Stimulated activated naive B cell treated with anti-CD40 and anti-IgM and Interleukin-4, amounts not matched to agents 10 μg/mL and 1 μg/mL and 100 μg/mL, for 72 hours (primary cell): ENCODE results near the gene SCUBE1.

Source experiments
- ATAC-seq, 2 donors: fragments of 150-1000 bp; cut with Tn5 transposase; replicated peaks; 2 replicates each; pipeline ENCODE4 v1.10.0; 2021; ENCODE audit warnings: moderate library complexity in 1 of 2
- DNase-seq: peaks from one replicate; pipeline ENCODE4 v3.0.0; 2021
- H3K27ac Mint-ChIP-seq: one replicate; pipeline ENCODE4 v1.8.0; 2022; ENCODE audit warnings: mild to moderate bottlenecking, mixed read lengths
- H3K27me3 Mint-ChIP-seq, 2 donors: one replicate each; pipeline ENCODE4 v1.8.0; 2022; ENCODE audit warnings: mixed read lengths in 2 of 2
- H3K36me3 Mint-ChIP-seq, 2 donors: one replicate each; pipeline ENCODE4 v1.8.0; 2022; ENCODE audit warnings: mixed read lengths in 2 of 2, mild to moderate bottlenecking in 1 of 2
- H3K4me1 Mint-ChIP-seq, 2 donors: one replicate each; pipeline ENCODE4 v1.8.0; 2022; ENCODE audit warnings: mixed read lengths in 2 of 2, mild to moderate bottlenecking in 1 of 2
- H3K4me3 Mint-ChIP-seq, 2 donors: one replicate each; pipeline ENCODE4 v1.8.0; 2022; ENCODE audit warnings: mild to moderate bottlenecking in 2 of 2, mixed read lengths in 2 of 2, moderate library complexity in 1 of 2
- H3K9me3 Mint-ChIP-seq, 2 donors: one replicate each; pipeline ENCODE4 v1.8.0; 2022; ENCODE audit warnings: mixed read lengths in 2 of 2, mild to moderate bottlenecking in 1 of 2

SCUBE1 gene

DNA sequence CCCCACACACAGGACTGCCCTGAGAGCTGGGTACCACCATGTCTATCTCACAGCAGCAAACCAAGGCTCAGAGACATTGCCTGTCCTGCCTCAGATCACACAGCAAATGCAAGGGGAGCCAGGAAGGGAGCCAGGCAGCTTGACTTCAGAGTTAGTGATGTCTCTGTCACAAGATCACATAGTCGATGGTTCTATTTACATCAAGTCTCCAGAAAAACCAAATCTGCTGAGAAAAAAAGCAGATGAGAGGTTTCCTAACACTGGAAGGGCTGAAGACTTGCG is 16.1 kb downstream of the SCUBE1 start:
- no peak for DNase-seq
- H3K9me3 Mint-ChIP-seq, result no peaks in the 10 kb centered on the region
- H3K36me3 Mint-ChIP-seq, result no peaks in the 10 kb centered on the region
- no peak overlapping the region for H3K27ac Mint-ChIP-seq
- ATAC-seq, result no peak
- H3K4me3 Mint-ChIP-seq, result no peak overlapping the region
- no peaks in the 10 kb centered on the region for H3K4me1 Mint-ChIP-seq
- H3K27me3 Mint-ChIP-seq, result peaks cover 6% of the 10 kb centered on the region in 2 donors

DNA sequence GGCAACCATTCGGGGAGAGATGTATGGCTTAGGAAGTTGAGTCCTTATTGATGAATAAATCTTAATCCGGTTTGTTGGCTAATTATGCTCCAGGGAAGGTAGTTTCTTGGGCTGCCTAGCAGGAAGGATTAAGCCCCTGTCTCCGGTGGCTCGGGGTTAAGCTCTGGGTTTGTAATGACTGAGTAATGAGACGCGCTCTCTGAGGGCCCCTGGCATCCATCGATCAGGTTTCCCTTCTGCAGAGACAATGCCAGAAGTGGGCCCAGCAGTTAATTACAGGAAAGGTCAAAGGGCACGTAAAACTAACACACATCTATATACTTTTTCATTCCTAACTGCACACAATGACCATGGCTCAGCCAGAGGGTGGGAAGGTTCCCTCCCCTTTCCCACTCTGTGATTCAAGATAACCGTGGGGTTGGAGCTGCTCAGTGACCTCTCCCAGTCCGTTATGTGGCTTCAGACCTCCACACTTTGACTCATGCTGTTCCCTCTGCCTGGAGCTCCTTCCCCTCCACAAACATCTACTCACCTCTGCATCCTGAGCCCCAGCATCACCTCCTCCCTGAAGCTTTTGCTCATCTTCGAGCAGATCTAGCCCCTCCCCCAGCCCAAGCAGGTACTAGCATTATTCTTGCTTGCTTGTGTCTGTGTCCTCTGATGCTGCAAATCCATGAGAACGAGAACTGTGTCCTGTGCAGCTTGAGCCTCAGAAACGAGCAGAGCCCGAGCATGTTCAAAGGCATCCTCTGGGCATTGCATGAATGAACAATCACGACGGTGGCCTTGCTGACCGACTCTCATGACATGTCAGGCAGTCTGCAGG is 16.6 kb downstream of the SCUBE1 start:
- Mint-ChIP-seq H3K36me3 (no peaks in the 10 kb centered on the region), H3K27ac (no peak overlapping the region), H3K9me3 (no peaks in the 10 kb centered on the region), H3K4me3 (no peak overlapping the region), H3K4me1 (no peaks in the 10 kb centered on the region), H3K27me3 (peaks cover 6% of the 10 kb centered on the region in 2 donors)
- ATAC-seq, result no peak
- no peak for DNase-seq

DNA sequence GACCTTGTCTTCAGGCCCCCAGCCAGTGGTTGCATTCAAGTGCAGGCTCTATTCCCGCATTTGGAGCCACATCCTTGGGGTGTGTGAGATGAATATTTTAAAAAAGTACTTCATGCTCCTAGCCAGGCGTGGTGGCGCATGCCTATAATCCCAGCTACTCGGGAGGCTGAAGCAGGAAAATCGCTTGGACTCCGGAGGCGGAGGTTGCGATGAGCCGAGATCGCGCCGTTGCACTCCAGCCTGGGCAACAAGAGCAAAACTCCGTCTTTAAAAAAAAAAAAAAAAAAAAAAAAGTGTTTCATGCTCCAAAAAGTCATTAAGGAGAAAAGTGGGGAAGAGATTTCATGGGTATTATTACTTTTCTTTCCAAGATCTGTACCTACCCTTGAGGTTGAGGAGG is 18.0 kb downstream of the SCUBE1 start:
- Mint-ChIP-seq H3K9me3 (no peaks in the 10 kb centered on the region), H3K27me3 (peaks cover 6 to 12% of the 10 kb centered on the region in 2 donors), H3K4me3 (no peak overlapping the region), H3K36me3 (peaks cover 0 to 3% of the 10 kb centered on the region in 2 donors), H3K27ac (no peak overlapping the region), H3K4me1 (peaks cover 2 to 6% of the 10 kb centered on the region in 2 donors)
- DNase-seq (no peak), ATAC-seq (no peak)

DNA sequence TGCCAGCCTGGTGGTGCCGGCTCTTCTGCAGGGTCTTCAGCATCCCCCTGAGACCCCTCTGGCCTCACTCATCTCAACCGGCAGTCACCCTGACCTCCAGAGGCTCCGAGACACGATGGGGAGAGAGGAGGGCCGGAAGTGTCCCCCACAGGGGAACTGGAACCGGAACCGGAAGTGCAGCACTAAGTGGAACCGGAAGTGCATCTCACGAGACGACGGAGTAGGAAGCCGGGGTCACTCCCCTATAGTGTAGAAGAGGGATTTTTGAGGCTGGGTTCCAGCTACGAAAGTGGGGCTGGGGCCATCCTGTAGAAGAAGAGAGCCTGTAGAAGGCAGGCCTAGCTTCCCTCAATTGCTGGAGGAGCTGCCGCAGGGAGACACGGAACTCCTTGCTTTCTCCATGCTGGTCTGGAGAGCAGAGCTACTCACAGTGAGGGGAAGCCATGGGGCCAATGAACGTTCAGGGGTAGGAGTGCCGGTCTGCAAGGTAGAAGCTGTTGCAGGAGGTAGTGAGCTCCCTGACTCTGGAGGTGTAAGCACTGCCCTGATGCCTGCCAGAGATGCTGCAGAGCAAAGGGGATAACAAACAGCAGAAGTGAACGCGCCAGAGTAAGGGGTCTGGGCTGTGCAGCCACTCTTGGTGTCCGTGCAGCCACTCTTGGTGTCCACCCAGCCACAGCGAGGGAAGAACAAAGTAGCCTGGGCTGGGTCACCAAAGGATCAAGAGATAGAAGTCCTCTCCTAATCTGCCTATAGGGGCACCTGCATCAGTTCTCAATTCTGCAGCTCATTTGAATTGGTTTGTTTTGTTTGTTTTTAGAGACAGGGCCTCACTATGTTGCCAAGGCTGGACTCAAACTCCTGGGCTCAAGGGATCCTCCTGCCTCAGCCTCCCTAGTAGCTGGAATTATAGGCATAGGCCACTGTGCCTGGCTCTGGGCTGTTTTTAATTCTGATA is 21.9 kb downstream of the SCUBE1 start:
- Mint-ChIP-seq H3K27me3 (peaks cover 6% of the 10 kb centered on the region in 2 donors), H3K4me3 (peak overlapping the region in 1 of 2 donors; percentile 32), H3K36me3 (peaks cover 0 to 3% of the 10 kb centered on the region in 2 donors), H3K27ac (no peak overlapping the region), H3K9me3 (no peaks in the 10 kb centered on the region), H3K4me1 (peaks cover 2 to 6% of the 10 kb centered on the region in 2 donors)
- no peak for DNase-seq
- peak; percentile 39 to 42 for ATAC-seq

DNA sequence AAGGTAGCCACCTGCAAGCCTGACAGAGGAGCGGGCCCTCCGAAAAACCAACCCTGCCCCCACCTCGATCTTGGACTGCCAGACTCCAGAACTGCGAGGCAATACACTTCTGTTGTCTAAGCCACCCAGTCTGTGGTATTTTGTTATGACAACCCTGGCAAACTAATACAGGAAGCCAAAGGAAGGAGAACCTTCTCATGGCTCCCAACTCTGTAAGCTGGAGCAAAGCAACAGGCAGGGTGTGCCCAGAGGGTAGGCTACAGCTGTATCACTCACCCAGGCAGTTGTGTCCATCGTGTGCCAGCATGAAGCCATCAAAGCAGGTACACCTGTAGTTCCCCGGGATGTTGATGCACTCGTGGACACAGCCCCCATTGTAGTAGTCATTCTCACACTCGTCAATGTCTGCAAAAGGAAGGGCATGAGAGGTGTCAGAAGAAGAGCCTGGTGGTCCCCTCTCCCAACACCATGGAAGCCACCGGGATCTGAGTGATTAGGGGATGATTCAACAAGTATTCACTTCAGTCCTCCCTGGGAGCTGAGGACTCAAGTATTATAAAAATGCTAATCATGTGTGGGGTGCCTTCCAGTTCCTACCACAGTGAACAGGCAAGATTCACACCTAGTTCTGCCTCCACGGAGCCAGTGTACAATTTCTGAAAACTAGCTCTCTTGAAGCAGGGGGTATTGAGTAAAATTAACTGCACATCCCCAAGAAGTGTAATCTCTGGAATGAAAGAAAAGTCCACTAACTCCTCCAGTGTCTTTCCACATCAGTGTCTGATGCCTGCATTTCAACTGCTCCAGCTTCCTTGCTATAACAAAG is 23.3 kb downstream of the SCUBE1 start:
- Mint-ChIP-seq H3K36me3 (peaks cover 0 to 3% of the 10 kb centered on the region in 2 donors), H3K27me3 (peaks cover 6% of the 10 kb centered on the region in 2 donors), H3K9me3 (no peaks in the 10 kb centered on the region), H3K4me3 (no peak overlapping the region), H3K4me1 (peaks cover 2 to 6% of the 10 kb centered on the region in 2 donors), H3K27ac (no peak overlapping the region)
- DNase-seq, result no peak
- ATAC-seq, result no peak

DNA sequence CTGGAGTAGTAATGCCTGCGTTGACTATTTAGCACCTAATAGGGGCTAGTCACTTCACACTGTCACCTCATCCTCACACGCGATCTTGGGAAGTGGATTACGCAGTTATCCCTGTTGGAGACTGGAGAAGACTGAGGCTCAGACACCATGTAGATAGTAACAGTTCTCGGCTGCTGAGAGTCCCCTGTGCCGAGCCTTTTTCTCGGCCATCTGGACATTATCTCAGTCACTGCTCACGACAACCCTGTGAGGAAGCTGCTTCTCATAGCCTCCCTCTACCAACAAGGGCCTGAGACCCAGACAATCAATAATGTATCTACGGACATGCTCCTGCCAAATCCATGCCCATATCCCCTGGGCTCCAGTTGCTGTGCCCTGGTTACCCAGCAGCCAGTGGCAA is 25.9 kb downstream of the SCUBE1 start:
- Mint-ChIP-seq H3K9me3 (no peaks in the 10 kb centered on the region), H3K36me3 (peaks cover 0 to 3% of the 10 kb centered on the region in 2 donors), H3K27me3 (peaks cover 6 to 10% of the 10 kb centered on the region in 2 donors), H3K27ac (no peak overlapping the region), H3K4me3 (no peak overlapping the region), H3K4me1 (peaks cover 2 to 6% of the 10 kb centered on the region in 2 donors)
- no peak for ATAC-seq
- DNase-seq, result no peak

DNA sequence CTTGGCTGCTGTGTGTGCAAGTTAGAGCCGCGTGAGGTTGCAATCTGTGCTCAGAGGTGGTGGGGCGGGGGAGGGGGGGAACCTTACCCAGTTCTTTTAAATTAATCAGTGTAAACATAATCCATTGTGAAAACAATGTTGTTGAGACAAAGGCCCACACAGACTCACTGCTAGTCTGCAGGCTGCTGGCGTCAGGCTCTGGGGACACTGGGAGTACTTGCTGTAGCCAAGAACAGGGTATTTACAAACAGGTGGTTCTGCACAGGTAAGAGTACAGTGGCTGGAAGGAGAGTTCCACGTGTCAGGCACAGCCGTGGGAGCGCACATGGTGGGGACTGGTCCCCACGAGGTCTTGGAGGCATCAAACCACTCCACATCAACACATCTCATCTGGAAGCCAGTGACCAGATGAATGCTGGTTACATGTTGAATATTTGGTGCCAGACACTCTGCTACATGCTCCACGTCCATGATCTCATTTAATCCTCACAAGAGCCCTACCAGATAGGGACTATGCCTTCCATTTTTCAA is 27.4 kb downstream of the SCUBE1 start:
- H3K36me3 Mint-ChIP-seq, result no peaks in the 10 kb centered on the region
- peaks cover 0 to under 1% of the 10 kb centered on the region in 2 donors for H3K4me1 Mint-ChIP-seq
- no peak overlapping the region for H3K27ac Mint-ChIP-seq
- H3K4me3 Mint-ChIP-seq, result no peak overlapping the region
- DNase-seq, result no peak
- no peak for ATAC-seq
- peaks cover 0 to 10% of the 10 kb centered on the region in 2 donors for H3K27me3 Mint-ChIP-seq
- H3K9me3 Mint-ChIP-seq, result no peaks in the 10 kb centered on the region

DNA sequence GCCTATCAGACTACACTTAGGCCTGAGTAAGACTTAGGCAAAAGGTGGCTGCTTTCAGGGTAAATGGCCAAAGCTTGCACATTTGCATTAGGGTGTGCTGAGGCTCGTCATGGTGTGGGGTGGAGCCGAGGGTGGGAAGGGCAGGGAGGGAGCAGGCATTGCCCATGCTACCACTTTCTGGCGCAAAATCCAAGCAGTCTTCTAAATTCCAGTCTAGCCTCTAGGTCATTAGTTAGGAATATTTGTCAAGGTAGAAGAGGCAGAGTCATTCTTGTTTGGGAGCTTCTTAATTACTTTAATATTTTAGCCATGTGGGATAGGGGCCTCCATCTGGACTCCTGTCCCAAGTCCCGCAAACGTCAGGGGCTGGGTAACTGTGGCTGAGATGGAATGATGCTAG is 28.6 kb downstream of the SCUBE1 start:
- Mint-ChIP-seq H3K27me3 (peaks cover 0 to 16% of the 10 kb centered on the region in 2 donors), H3K27ac (no peak overlapping the region), H3K36me3 (no peaks in the 10 kb centered on the region), H3K4me1 (no peaks in the 10 kb centered on the region), H3K9me3 (no peaks in the 10 kb centered on the region), H3K4me3 (no peak overlapping the region)
- ATAC-seq, result no peak
- DNase-seq, result no peak

DNA sequence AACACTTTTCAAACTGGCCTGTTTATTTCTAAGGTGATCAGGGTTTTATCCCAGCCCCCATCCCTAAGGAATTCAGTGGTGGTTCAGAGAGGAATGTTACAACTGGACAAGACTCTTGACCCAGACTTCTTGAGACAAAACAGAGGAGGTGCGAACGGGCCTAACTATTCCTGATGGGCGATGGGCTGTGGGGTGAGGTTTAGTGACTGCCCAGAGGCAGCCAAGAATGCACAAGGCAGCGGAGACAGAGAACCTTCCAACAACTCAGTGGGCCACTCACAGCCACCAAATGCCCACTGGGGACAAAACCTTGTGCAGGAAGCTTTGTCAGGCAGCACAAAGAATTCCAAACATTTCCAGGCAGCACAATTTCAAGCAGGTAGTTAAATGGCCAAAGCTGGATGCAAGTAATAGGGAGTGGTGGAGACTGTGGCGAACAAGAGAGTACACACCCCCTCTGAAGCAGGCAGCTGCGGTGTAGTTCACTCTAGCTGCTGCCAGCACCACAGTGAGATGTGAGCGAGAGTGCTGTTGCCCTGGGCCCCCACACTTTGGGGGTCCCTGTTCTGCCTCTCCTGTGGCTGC is 29.2 kb downstream of the SCUBE1 start:
- peaks cover 0 to 16% of the 10 kb centered on the region in 2 donors for H3K27me3 Mint-ChIP-seq
- no peak overlapping the region for H3K4me3 Mint-ChIP-seq
- H3K4me1 Mint-ChIP-seq, result no peaks in the 10 kb centered on the region
- ATAC-seq (no peak), DNase-seq (no peak)
- H3K27ac Mint-ChIP-seq, result no peak overlapping the region
- no peaks in the 10 kb centered on the region for H3K9me3 Mint-ChIP-seq
- no peaks in the 10 kb centered on the region for H3K36me3 Mint-ChIP-seq

DNA sequence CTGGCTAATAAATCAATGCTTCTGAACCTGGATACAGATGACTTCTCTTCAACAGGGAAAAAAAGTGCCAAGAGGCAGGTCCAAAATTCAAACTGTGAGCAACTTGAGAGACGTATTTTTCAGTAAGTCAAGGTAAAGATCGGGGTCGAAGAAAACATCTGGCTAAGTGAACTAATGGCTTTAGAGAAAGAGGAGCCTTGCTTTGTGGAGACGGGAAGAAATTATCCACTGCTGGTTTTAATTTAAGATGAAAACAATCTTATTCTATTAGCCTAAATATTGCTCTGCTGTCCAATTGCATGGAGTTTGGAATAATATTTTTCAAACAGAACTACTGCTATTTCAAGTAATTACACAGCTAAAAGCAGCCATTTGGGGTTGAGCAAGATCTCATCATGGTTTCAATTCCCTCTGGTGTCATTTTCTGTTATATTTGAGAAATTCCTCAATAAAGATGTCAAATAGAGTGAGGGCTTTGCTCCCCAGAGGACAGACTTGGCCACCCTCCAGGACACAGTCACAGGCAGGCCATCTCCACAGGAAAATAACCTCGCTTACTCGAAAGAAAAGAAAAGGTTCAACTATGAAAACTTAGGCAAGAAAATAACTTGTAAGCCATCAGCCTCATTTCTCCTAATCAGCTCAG is 29.8 kb downstream of the SCUBE1 start:
- ATAC-seq (no peak), DNase-seq (no peak)
- Mint-ChIP-seq H3K27ac (no peak overlapping the region), H3K27me3 (peaks cover 0 to 16% of the 10 kb centered on the region in 2 donors), H3K4me1 (no peaks in the 10 kb centered on the region), H3K36me3 (no peaks in the 10 kb centered on the region), H3K9me3 (no peaks in the 10 kb centered on the region), H3K4me3 (no peak overlapping the region)

DNA sequence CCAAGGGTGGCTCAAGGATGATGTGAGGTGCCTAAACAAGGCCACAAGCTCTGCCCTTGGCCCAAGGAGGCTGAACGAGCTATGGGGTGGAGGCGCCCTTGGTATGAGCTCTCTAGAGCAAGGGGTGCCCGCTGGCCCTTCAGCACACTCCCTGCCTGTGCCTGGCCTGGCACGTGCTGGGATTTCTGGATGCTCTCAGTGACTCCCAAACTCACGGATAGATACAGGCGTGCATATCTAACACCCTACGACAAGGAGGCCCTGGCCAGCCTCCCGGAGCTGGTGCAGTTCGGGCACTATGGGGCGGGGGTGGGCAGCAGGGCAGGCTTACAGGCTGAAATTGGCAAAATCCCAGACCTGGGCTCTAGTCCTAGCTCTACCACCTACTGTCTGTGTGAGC is 30.6 kb downstream of the SCUBE1 start:
- no peak for ATAC-seq
- peaks cover 0 to 16% of the 10 kb centered on the region in 2 donors for H3K27me3 Mint-ChIP-seq
- no peak overlapping the region for H3K4me3 Mint-ChIP-seq
- H3K27ac Mint-ChIP-seq, result no peak overlapping the region
- H3K9me3 Mint-ChIP-seq, result no peaks in the 10 kb centered on the region
- no peak for DNase-seq
- no peaks in the 10 kb centered on the region for H3K36me3 Mint-ChIP-seq
- H3K4me1 Mint-ChIP-seq, result no peaks in the 10 kb centered on the region

DNA sequence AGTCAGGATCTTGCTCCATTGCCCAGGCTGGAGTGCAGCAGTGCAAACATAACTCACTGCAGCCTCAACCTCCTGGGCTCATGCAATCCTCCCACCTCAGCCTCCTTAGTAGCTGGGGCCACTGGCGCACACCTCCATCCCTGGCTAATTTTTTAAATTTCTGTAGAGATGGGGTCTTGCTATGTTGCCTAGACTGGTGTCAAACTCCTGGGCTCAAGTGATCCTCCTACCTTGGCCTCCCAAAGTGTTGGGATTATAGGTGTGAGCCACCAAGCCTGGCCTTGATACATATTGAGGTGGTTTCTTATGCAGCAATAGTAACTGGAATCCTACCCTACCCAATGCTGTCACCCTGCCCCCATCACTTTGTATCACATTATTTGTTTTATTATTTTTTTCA is 32.4 kb downstream of the SCUBE1 start:
- H3K4me1 Mint-ChIP-seq, result no peaks in the 10 kb centered on the region
- no peak overlapping the region for H3K27ac Mint-ChIP-seq
- H3K36me3 Mint-ChIP-seq, result no peaks in the 10 kb centered on the region
- no peaks in the 10 kb centered on the region for H3K9me3 Mint-ChIP-seq
- H3K4me3 Mint-ChIP-seq, result no peak overlapping the region
- H3K27me3 Mint-ChIP-seq, result peaks cover 8 to 10% of the 10 kb centered on the region in 2 donors
- DNase-seq (no peak), ATAC-seq (no peak)

DNA sequence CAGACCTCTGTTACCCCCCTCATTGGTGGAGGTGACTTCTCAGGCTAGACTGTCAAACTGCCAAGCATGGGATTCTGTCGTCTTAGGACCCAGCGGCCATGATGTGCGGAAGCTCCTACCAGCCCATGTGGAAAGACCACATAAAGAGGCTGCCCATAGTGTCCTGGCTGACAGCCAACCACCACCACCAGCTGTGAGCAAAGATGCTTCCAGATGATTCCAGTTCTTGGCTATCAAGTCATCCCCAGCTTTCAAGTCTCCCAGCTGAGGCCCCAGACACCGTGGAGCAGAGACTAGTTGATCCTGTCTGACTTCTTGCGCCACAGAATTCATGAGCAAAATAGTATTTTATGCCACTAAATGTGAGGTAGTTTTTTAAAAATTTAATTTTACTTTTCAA is 32.9 kb downstream of the SCUBE1 start:
- no peak for DNase-seq
- Mint-ChIP-seq H3K4me3 (no peak overlapping the region), H3K4me1 (no peaks in the 10 kb centered on the region), H3K27me3 (peaks cover 8 to 10% of the 10 kb centered on the region in 2 donors), H3K9me3 (no peaks in the 10 kb centered on the region), H3K36me3 (no peaks in the 10 kb centered on the region), H3K27ac (no peak overlapping the region)
- ATAC-seq, result no peak
